Trophoblast cell (in vitro differentiated cells and primary cell): ENCODE results near the gene PFDN1.

Experiments used
- DNase-seq, 2 donors: peaks; one replicate each; pipeline ENCODE4 v3.0.0-alpha.2; 2016
- H2AFZ ChIP-seq: 2 replicates; pipeline ENCODE4 v1.6.1; 2013; ENCODE audit warnings: low read length, moderate library complexity, mild to moderate bottlenecking; ENCODE audit not compliant: insufficient read depth, poor library complexity
- H2AK5ac ChIP-seq: 2 replicates; pipeline ENCODE4 v1.6.1; 2013; ENCODE audit warnings: mild to moderate bottlenecking, low read length
- H2BK120ac ChIP-seq: 2 replicates; pipeline ENCODE4 v1.6.1; 2013; ENCODE audit warnings: low read length, mild to moderate bottlenecking, moderate library complexity; ENCODE audit not compliant: insufficient read depth, poor library complexity
- H2BK12ac ChIP-seq: 2 replicates; pipeline ENCODE4 v1.6.1; 2013; ENCODE audit warnings: mild to moderate bottlenecking, low read length, moderate library complexity
- H2BK5ac ChIP-seq: 2 replicates; pipeline ENCODE4 v1.6.1; 2013; ENCODE audit warnings: low read length, low read depth, moderate library complexity, mild to moderate bottlenecking; ENCODE audit not compliant: poor library complexity
- H3K14ac ChIP-seq: 2 replicates; pipeline ENCODE4 v1.6.1; 2013; ENCODE audit warnings: mild to moderate bottlenecking, low read length
- H3K18ac ChIP-seq: 2 replicates; pipeline ENCODE4 v1.6.1; 2013; ENCODE audit warnings: mild to moderate bottlenecking, low read length
- H3K23ac ChIP-seq: 2 replicates; pipeline ENCODE4 v1.6.1; 2013; ENCODE audit warnings: low read length
- H3K27ac ChIP-seq: 2 replicates; pipeline ENCODE4 v1.5.1; 2013; ENCODE audit warnings: low read depth, mild to moderate bottlenecking, inconsistent platforms, low read length, moderate library complexity
- H3K27me3 ChIP-seq: 2 replicates; pipeline ENCODE4 v1.6.1; 2013; ENCODE audit warnings: inconsistent platforms, mild to moderate bottlenecking, low read length, moderate library complexity; ENCODE audit not compliant: insufficient read depth
- H3K36me3 ChIP-seq, 2 experiments: 1 replicate in 1 of 2; 2 replicates in 1 of 2; pipeline ENCODE4 v1.6.1; 2013; ENCODE audit warnings: low read length in 2 of 2, mild to moderate bottlenecking in 2 of 2, moderate library complexity in 1 of 2; ENCODE audit not compliant: insufficient read depth in 2 of 2, control insufficient read depth in 1 of 2
- H3K4ac ChIP-seq: 2 replicates; pipeline ENCODE4 v1.6.1; 2013; ENCODE audit warnings: low read depth, mild to moderate bottlenecking, low read length, moderate library complexity
- H3K4me1 ChIP-seq, 2 experiments: 1 replicate in 1 of 2; 2 replicates in 1 of 2; pipeline ENCODE4 v1.6.1; 2013; ENCODE audit warnings: low read length in 2 of 2, mild to moderate bottlenecking in 2 of 2, moderate library complexity in 1 of 2; ENCODE audit not compliant: insufficient read depth in 2 of 2, control insufficient read depth in 1 of 2
- H3K4me2 ChIP-seq: 2 replicates; pipeline ENCODE4 v1.6.1; 2013; ENCODE audit warnings: inconsistent platforms, mild to moderate bottlenecking, low read length, moderate library complexity
- H3K4me3 ChIP-seq: 2 replicates; pipeline ENCODE4 v1.5.1; 2013; ENCODE audit warnings: mild to moderate bottlenecking, low read depth, low read length, inconsistent platforms
- H3K79me1 ChIP-seq: one replicate; pipeline ENCODE4 v1.6.1; 2013; ENCODE audit warnings: low read length
- H3K79me2 ChIP-seq: 2 replicates; pipeline ENCODE4 v1.6.1; 2013; ENCODE audit warnings: low read length, mild to moderate bottlenecking; ENCODE audit not compliant: control insufficient read depth, insufficient read depth, poor library complexity
- H3K9ac ChIP-seq: 2 replicates; pipeline ENCODE4 v1.6.1; 2013; ENCODE audit warnings: mild to moderate bottlenecking, low read length
- H3K9me3 ChIP-seq: 2 replicates; pipeline ENCODE4 v1.6.1; 2013; ENCODE audit warnings: low read depth, mild to moderate bottlenecking, control low read depth, inconsistent platforms, low read length; ENCODE audit not compliant: insufficient read depth
- H4K12ac ChIP-seq: 2 replicates; pipeline ENCODE4 v1.6.1; 2013; ENCODE audit warnings: low read depth, mild to moderate bottlenecking, low read length, moderate library complexity
- H4K8ac ChIP-seq: 2 replicates; pipeline ENCODE4 v1.6.1; 2013; ENCODE audit warnings: low read depth, mild to moderate bottlenecking, low read length, moderate library complexity
- H4K91ac ChIP-seq: one replicate; pipeline ENCODE4 v1.6.1; 2013; ENCODE audit warnings: low read depth, mild to moderate bottlenecking, low read length, moderate library complexity
- WGBS: extraction: QIAGEN DNeasy Blood & Tissue Kit; methylation state at CpG from one replicate; pipeline ENCODE4 v1.1.7; 2013; ENCODE audit warnings: missing lambda C conversion rate; ENCODE audit not compliant: insufficient read length, insufficient coverage; ENCODE audit errors: extremely low coverage; 5-methylcytosine and 5-hydroxymethylcytosine counted together

PFDN1 gene

GRCh38 chr5:140261403-140262171, 41.3 kb downstream of the PFDN1 start:
- Histone ChIP-seq H3K36me3 (peaks cover 0 to 6% of the 10 kb centered on the region in 2 experiments), H3K18ac (no peak overlapping the region), H3K4ac (no peak overlapping the region), H3K79me2 (no peaks in the 10 kb centered on the region), H3K4me2 (no peak overlapping the region), H3K23ac (no peak overlapping the region), H3K4me3 (no peak overlapping the region), H3K9me3 (no peaks in the 10 kb centered on the region), H4K12ac (no peak overlapping the region), H3K4me1 (peaks cover 2 to 4% of the 10 kb centered on the region in 2 experiments), H3K14ac (no peak overlapping the region), H3K27ac (no peak overlapping the region), H2AK5ac (no peak overlapping the region), H3K9ac (no peak overlapping the region), H2AFZ (no peak overlapping the region), H2BK12ac (no peak overlapping the region), H4K91ac (no peak overlapping the region), H3K27me3 (no peaks in the 10 kb centered on the region), H2BK5ac (no peak overlapping the region), H3K79me1 (no peaks in the 10 kb centered on the region), H4K8ac (no peak overlapping the region), H2BK120ac (no peak overlapping the region)
- peak; percentile 33 to 58 for DNase-seq
- no CpG with 5 or more reads among the region's 8 CpGs for WGBS

- Histone ChIP-seq H3K4ac (no peak overlapping the region), H3K14ac (no peak overlapping the region), H3K27ac (no peak overlapping the region), H2BK5ac (no peak overlapping the region), H3K4me1 (peaks cover 0 to 4% of the 10 kb centered on the region in 2 experiments), H3K9ac (no peak overlapping the region), H3K23ac (no peak overlapping the region), H4K91ac (no peak overlapping the region), H3K9me3 (no peaks in the 10 kb centered on the region), H3K79me2 (no peaks in the 10 kb centered on the region), H2AFZ (no peak overlapping the region), H3K79me1 (no peaks in the 10 kb centered on the region), H2BK120ac (no peak overlapping the region), H3K27me3 (no peaks in the 10 kb centered on the region), H3K18ac (no peak overlapping the region), H4K12ac (no peak overlapping the region), H2BK12ac (no peak overlapping the region), H3K36me3 (peaks cover 0 to 6% of the 10 kb centered on the region in 2 experiments), H3K4me3 (no peak overlapping the region), H2AK5ac (no peak overlapping the region), H3K4me2 (no peak overlapping the region), H4K8ac (no peak overlapping the region)
- no CpG with 5 or more reads among the region's 2 CpGs for WGBS
- no peak for DNase-seq
These were observed 42.7 kb downstream of the PFDN1 start for GRCh38 chr5:140260089-140260656.

- Histone ChIP-seq H3K14ac (no peak overlapping the region), H3K18ac (no peak overlapping the region), H2BK12ac (no peak overlapping the region), H3K23ac (peak overlapping the region; percentile 1), H4K12ac (no peak overlapping the region), H3K79me1 (no peaks in the 10 kb centered on the region), H3K36me3 (peaks cover 0 to 6% of the 10 kb centered on the region in 2 experiments), H3K4me2 (no peak overlapping the region), H3K27me3 (no peaks in the 10 kb centered on the region), H3K9ac (no peak overlapping the region), H2AK5ac (no peak overlapping the region), H3K4me1 (peaks cover 0 to 4% of the 10 kb centered on the region in 2 experiments), H3K79me2 (no peaks in the 10 kb centered on the region), H2BK120ac (no peak overlapping the region), H2AFZ (no peak overlapping the region), H3K27ac (no peak overlapping the region), H2BK5ac (no peak overlapping the region), H3K9me3 (no peaks in the 10 kb centered on the region), H3K4me3 (no peak overlapping the region), H4K91ac (no peak overlapping the region), H3K4ac (no peak overlapping the region), H4K8ac (no peak overlapping the region)
- DNase-seq, result no peak
- WGBS, result no CpG with 5 or more reads among the region's 2 CpGs
These were observed 43.4 kb downstream of the PFDN1 start for GRCh38 chr5:140259500-140259899.

GRCh38 chr5:140258873-140259272, 44.0 kb downstream of the PFDN1 start:
- Histone ChIP-seq H3K27me3 (no peaks in the 10 kb centered on the region), H3K4me1 (peaks cover 0 to 7% of the 10 kb centered on the region in 2 experiments), H4K8ac (no peak overlapping the region), H4K91ac (no peak overlapping the region), H3K18ac (no peak overlapping the region), H3K23ac (no peak overlapping the region), H3K4me3 (no peak overlapping the region), H2BK5ac (no peak overlapping the region), H2AFZ (no peak overlapping the region), H3K14ac (no peak overlapping the region), H3K27ac (no peak overlapping the region), H3K9ac (no peak overlapping the region), H3K36me3 (peaks cover 0 to 6% of the 10 kb centered on the region in 2 experiments), H2AK5ac (no peak overlapping the region), H2BK120ac (no peak overlapping the region), H3K4ac (no peak overlapping the region), H4K12ac (no peak overlapping the region), H3K9me3 (no peaks in the 10 kb centered on the region), H2BK12ac (no peak overlapping the region), H3K79me1 (no peaks in the 10 kb centered on the region), H3K4me2 (no peak overlapping the region), H3K79me2 (no peaks in the 10 kb centered on the region)
- WGBS, result no CpG with 5 or more reads among the region's 4 CpGs
- DNase-seq, result no peak
